GM18511 (cell line): ENCODE data around the gene TRIM25.
A peak's percentile ranks its signal among the peaks of the same experiment; 100 is the strongest.

Experiments used
- ATAC-seq: cut with Tn5 transposase; IDR thresholded peaks from one replicate; pipeline ENCODE4 v1.9.1; 2021; ENCODE audit warnings: mild to moderate bottlenecking, moderate library complexity; ENCODE audit not compliant: unreplicated experiment

Gene TRIM25

DNA sequence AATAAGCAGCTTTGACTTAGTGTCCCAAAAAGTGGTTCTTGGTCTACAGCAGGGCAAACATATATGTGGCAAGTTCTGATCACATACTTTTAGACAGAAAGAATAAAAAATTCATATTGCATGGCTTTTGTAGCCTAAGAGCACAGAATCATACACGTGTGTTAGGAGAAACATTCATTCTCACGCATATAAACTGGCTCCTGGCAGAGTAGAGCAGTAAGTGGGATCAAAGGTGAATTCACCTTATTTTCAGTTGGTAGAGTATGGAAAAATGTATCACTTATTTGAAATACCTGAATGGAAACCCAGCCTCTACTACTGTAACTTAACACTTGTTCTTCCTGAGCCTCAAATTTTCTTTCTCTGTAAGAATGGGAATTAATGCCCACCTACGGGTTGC is 45.1 kb downstream of the TRIM25 start:
- no peak for ATAC-seq

DNA sequence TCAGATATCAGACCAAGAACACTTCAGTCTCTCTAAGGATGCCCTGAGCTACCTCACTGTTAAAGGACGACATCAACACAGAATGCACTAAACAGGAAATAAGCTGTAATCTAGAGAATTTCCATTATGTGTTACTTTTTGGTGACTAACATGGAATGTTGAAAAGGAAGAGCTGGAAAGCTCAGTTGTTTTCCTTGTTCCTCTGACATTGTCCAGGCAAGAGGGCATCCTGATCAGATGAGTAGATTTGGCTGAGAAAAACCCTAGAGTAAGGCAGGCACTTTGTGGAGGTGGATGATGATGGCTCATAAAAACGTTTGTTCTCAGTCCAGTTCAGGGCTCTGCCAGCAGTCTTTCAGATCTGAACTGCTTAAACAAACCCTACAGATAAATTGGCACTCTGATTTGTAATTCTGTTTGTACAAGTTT is 45.9 kb downstream of the TRIM25 start:
- no peak for ATAC-seq

DNA sequence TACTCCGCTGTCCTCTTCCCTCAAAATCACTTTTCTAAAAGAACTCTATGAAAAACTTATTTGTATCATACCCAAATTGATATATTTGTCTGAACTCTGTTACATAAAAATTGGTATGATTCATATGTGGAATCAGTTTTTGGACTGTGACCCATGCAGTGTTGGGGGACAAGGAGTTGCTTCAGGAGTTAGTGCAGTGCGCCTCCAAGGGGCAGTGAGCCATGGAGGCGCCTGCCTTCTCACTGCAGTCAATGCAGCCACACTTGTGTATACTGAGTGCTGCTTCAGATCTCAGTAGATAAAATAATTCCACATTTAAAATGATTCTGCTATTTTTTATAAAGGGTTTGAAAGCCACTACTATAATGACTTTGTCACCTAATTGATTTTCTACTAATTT is 47.4 kb downstream of the TRIM25 start:
- no peak for ATAC-seq

- ATAC-seq = no peak
Measured at GRCh38 chr17:56866076-56866475, 47.8 kb downstream of the TRIM25 start.

DNA sequence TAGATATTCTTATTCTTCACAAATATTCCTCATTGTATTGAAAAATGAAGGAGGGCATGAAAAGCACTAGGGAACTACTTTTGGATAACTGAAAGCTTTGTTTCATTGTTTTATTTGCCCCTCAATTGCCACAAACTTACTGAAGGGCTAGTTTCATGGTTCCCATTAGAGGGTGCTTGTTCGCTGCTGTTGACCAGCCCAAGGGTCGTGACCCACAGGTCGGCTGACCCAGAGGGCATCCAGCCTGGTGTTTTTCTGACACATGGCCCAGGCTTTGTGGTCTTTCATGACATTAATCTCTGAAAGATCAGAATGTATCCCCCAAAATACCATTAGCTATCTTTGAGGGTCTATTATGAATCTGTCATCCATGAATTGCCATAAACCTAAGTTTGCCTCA is 49.9 kb downstream of the TRIM25 start:
- ATAC-seq = no peak

DNA sequence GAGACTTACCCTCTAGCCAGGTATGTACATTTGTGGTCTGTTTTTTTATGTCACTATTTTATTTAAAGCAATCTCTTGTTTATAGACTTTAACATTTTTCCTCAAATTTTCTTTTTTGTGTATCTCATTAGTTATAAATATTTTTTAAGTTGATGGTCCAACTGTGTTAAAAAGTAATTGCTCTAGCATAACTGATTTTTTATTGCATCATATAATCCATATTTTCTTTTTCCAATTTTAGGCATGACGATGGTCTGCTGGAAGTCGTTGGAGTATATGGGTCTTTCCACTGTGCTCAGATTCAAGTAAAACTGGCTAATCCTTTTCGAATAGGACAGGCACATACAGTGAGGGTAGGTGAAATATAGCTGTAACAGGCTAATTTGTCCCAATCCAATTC is 52.0 kb downstream of the TRIM25 start:
- ATAC-seq = no peak

DNA sequence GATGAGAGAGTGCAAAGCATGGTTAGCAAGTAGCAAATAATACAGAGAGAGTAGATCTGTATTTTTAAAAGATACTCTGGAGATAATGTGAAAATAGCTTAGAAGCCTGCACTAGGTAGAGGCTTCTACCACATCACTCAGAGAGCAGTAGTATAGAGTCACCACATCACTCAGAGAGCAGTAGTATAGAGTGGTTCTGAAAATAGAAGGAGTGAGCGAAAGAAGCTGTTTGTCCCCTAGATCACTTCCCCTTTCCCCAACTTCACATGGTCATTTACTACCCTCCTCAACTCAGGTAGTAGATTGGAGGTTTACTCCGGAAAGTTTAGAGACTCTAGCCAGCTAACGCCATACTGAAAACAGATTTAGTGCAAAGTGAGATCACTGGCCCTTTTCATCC is 62.8 kb downstream of the TRIM25 start:
- peak; percentile 74 for ATAC-seq

DNA sequence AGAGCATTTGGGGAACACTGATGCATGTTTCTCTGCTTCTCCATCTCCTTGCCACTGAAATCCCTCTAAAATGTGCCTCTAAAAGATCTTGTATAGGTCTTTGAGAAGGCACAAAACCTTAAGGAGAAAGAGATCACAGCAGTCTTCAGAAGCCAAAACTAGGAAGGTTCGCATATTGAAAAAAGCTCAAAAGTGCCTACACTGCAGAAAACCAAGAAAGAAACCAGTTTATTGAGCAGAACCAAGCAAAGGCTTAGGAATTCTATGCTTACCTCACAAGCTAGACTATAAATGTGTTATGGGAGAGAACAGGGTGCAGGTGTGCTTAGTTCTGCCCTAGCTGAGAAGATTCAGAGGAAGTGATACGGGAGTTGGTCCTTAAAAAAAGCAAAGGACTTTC is 63.3 kb downstream of the TRIM25 start:
- no peak for ATAC-seq

GRCh38 chr17:56849131-56849530 is 64.7 kb downstream of the TRIM25 start:
- ATAC-seq = no peak

DNA sequence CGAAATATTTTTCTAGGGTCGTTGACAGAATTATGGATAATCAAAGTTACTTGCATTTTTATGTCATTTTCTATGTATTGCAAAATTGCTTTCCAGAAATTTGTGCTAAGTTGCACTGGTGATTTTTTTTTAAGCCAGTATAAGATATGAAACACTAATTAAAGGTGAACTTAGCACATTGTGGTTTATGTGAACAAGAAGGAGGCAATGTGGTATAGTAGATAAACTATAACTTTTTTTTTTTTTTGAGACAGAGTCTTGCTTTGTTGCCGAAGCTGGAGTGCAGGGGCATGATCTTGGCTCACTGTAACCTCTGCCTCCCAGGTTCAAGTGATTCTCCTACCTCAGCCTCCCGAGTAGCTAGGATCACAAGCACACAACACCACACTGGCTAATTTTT is 66.7 kb downstream of the TRIM25 start:
- no peak for ATAC-seq

DNA sequence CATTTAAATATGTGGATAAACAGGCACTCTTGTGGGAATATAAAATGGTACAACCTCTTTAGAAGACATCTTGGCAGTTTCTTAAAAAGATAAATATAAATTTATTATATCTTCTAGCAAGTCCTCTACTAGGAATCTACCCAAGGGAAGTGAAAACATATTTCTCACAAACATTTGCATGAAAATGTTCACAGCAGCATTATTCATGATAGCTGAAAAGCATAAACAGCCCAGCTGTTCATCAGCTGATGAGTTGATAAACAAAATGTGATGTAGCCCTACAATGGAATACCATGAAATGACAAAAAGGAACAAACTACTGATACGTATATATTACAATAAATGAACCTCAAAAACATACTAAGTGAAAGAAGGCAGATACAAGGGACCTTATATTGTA is 67.9 kb downstream of the TRIM25 start:
- no peak for ATAC-seq

- ATAC-seq = no peak
Measured at GRCh38 chr17:56842577-56842976, 71.3 kb downstream of the TRIM25 start.

- no peak for ATAC-seq
Measured at GRCh38 chr17:56838687-56839086, 75.2 kb downstream of the TRIM25 start.
